Activated naive CD4-positive, alpha-beta T cell treated with anti-CD3 and anti-CD28 coated beads, Interleukin-2, amount 10 ng/mL, durations not matched to agents 5 hours and 36 hours (primary cell): Measurements from ENCODE around the gene PLA2G12A. TPM values are rescaled to one million over a fixed set of nuclear protein-coding genes. Genes with fewer than 3 reads are reported as not detected.

Source experiments
- total RNA-seq, 2 experiments: library from RNA; stranded (reverse); gene quantifications; one replicate each; pipeline ENCODE4 v1.2.3, GENCODE V29; 2021

Gene PLA2G12A
- 10 to 100 TPM; 17.8 to 20.4 TPM for total RNA-seq

GRCh38 chr4:109729718-109730618 lies at the start of gene PLA2G12A:
Gene PLA2G12A (minus strand): TSS chr4:109730070. CDS start chr4:109729809, 261 bp downstream.

GRCh38 chr4:109702950-109703663 lies 26.8 kb downstream of the PLA2G12A start, which contains the start of gene CASP6:
Gene CASP6 (minus strand): TSS chr4:109703445. CDS start chr4:109703395, 50 bp downstream.

Other genes starting within 250 kb of the PLA2G12A start
- 100 to 1,000 TPM; 136 to 146 TPM for gene MCUB, start 169.8 kb downstream of the PLA2G12A start, total RNA-seq
- gene CASP6, start 26.6 kb downstream of the PLA2G12A start, total RNA-seq, result 10 to 100 TPM; 26.2 to 30.9 TPM
- gene CFI, start 71.9 kb upstream of the PLA2G12A start, total RNA-seq, result not detected
- 10 to 100 TPM; 23.2 TPM for gene GAR1, start 85.7 kb upstream of the PLA2G12A start, total RNA-seq
- under 1 TPM; 0.18 to 0.36 TPM for gene RRH, start 97.9 kb upstream of the PLA2G12A start, total RNA-seq
- gene LRIT3, start 118.0 kb upstream of the PLA2G12A start, total RNA-seq, result under 1 TPM; 0.19 to 0.28 TPM
- not detected for gene EGF, start 182.8 kb upstream of the PLA2G12A start, total RNA-seq